ENCODE results near the gene CEND1.

The CEND1 gene

DNA sequence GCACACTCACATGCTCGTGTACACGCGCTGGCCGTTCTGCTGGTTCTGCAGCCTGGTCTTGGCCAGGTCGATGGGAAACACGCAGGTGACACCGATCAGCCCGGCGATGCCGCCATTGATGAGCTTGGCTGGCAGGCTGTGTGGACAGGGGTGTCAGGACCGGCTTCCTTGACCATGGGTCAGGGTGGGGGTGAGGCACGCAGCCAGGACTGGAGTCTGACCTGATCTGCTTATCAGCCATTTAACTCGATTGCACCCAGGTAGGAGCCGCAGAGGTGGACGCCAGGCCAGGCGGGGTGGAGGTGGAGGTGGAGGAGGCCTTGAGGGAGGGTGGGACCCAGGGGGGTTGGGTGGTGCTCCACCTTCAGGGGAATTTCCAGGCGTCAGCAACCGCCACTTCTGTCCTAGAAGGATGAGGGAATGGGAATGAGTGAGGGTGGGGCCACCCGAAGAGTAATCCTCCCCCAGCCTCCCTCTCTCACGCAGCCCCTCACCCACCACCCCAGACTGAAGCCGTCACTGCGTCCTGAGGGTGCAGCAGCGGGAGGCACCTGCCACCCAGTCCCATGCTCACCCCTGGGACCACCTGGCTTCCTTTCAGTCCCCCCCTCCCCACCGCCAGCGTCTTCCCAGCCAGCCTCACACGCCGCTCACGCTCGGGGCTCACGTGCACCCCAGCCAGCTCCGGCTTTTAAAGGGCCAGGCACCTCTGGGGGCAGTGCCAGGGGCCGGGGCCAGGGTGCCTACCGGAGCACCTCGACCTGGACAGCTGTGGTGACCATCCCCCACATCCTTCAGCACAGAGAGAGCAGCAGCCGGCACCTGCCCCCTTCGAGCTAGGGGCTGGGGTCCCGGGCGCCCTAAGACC, 5.1 kb upstream of the CEND1 start:
- DNase-seq, result no peak

DNA sequence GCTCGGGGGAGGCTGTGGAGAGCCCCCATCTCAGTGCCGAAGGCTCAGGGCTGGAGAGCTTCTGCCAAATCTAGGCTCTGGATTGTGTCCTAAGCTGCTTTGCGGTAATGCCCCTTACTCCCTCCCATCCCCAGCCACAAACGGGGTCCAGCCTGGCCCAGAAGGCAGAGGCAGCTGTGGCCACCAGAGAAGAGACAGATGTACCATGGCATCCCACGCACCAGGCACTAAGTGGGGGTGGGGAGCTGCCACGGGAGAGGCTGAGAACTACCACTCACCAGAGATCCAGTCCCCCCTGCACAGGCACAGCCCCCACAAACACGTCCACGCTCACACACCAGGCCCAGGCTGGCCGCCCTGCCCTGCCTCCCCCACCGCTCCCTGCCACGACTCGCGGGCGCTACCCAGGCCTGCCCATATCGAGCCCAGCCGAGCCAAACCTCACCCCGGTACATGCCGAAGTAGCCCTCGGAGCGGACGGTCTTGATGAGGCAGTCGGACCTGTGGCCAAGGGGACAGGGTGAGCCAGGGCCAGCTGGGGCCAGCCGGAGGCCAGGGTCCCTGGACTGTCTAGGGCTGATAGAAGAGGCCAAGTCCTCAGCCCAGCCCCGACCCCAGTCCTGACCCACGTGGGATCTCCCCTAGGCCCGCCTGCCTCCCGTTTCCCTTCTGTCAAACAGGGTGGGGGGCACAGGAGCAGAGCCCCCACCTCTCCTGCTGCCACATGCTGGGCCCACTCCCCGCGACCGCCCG, 4.3 kb upstream of the CEND1 start:
- no peak for DNase-seq

DNA sequence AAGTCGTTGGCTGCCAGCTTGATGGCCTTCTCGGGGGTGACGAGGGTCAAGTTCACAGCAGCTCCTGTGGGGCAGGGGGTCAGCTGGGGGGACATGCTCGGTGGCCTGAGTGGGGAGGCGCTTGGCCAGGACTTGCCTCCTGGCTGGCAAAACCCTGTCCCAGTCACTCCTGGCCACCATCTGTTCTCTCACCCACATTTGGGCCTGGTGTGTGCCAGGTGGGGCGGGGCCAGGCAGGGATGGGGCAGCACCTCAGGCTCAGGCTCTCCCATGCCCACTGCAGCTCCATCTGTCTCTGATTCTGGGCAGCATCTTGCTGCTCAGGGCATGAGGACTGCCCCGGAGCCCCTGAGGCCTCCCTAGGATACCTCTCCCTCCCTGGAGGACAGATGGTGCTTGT, 3.7 kb upstream of the CEND1 start:
- no peak for DNase-seq

DNA sequence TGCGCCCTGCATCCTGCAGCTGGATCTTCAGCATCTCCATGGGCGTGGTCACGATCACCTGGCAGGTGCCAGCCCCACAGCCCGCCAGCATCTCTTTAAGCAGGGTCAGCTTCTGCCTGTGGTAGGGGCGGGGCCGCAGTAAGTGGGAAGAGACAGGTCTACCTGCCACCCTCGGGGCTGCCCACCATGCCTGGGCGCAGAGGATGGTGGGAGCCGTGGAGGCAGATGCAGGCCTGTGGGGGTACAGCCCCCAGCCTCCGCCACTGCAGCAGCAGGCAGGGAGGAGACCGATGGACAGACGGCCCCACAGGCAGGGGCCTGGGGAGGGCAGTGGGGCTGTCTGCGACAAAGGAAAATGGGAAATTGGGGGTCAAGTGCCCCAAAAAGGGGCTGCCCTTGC, 3.0 kb upstream of the CEND1 start:
- DNase-seq, result no peak

DNA sequence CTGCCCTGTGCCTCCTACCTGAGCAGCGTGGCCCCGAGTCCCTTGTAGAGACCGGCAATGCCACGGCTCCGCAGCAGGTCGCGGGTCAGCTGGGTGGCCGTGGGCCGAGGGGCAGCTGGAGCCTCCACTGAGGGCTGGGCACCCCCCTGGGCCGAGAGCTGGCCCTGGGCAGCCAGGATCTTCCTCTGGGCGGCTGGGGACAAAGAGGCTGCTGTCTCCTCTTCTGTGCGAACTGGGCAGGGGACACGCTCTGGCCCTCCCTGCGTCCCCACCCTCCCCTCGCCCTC, 2.6 kb upstream of the CEND1 start:
- DNase-seq, result no peak

DNA sequence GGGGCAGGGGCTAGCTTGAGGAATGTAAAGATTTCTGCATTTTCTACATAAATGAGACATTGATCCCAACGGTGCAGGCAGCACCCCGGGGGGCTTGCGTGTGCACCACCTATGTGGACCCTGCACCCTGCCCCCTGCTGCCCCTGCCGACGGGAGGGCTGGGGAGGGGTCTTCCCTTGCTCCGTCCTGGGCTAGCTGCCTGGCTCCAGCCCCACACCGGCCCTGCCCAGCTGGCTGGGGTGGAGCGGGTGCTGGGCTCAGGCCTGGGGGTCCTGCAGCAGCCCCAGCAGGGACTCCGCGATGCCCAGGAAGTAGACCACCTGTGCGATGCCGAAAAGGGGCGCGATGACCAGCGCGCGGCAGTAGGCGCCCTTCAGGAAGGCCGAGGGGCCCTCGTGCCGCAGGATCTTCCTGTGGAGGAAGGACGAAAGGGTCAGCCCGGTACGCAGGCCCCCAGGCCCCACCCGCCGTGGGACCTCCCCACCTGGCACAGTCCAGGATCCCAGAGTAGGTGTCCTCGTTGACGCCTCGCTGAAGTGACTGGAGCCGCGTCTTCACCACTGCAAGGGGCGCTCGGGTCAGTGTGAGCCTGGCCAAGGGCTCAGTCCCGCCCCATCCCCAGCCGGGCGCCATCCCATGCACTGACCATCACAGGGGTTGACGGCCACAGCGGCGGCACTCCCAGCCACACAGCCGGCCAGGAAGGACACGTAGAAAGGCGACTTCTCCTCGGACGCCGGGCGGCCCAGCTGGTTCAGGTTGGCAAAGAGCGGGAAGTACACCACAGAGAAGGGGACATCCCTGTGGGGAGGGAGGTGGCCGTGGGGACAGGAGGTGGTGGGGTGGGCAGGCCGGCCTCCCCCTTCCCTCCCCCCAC, 2.0 kb upstream of the CEND1 start:
- no peak for DNase-seq

DNA sequence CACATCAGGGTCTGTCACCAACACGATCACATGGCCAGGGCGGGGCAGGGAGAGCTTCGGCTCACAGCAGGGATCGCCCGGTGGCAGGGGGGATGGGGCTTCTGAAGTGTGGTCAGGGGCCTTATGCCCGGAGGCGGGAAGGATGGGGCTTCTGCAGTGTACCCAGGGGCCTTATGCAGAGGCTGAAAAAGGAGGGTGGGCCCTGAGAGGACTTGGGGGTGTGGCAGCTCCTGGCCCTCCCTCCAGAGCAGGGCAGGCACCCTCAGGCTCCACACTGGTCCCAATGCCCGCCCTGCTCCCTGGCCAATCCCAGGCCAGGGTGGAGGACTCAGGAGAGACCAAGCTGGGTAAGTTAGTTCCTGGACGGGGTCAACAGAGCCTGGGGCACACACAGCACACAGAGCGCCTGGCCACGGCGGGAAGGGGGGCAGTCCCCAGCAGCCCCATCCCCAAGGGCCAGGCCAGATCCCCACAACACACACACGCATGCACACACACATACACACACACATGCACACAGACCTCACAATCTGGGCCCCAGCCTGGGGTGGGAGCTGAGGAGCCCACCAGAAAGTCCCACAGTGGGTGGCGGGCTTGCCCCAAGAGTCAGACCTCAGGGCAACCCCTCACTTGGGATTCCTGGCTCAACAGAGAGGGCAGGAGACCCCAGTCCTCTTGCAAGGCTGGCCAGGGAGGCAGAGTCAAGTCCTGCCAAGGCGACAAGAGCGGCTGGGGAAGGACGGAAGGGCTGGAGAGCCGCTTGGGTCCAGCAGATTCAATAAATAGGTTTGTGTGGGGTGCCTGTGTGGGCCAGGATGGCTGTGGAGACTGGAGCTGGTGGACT, 1.1 kb upstream of the CEND1 start:
- DNase-seq, result no peak

DNA sequence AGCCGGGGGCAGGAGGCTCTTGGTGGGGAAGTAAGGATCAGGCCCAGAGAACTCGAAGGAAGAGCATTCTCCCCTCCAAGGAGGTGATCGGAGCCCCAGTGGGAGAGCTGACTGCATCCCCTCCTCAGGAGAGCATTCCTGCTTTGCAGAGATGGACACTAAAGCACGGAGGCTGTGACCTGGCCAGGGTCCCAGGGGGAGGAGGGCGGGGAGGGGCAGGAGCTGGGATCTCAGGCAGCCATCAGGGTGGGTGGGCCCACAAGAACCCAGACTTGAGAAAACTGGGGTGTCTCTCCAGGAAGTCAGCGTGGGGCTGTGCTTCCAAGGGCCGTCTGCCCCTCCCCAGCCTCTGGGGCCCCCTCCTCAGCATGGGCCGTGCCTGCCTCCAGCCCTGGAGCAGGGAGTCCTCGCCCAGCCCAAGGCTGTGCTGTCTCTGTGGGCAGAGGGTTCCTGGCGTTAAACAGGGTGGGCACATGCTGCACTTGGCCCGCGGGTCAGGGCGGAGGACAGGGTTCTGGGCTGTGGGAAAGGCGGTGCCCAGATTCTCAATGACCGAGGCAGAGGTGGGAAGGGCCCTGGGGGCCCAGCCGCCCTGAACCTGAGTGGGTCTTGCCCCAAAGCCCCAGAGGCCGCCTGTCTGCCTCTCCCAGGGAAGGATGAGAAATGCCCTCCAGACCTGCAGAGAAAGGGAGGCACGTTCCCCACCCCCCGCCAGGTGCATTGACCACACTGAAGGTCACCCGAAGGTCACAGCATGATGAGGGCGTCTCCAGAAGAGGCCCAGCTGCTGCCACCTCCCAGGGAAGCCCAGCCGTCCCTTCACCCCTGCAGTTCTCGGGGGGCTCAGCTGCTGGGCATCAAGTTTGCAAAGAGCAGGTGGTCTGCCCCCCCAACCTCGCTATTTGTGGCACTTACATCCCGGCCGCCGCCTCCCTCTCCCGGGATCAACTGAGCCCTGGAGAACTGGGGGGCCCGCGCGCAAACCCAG, 643 bp downstream of the CEND1 start:
- no peak for DNase-seq

DNA sequence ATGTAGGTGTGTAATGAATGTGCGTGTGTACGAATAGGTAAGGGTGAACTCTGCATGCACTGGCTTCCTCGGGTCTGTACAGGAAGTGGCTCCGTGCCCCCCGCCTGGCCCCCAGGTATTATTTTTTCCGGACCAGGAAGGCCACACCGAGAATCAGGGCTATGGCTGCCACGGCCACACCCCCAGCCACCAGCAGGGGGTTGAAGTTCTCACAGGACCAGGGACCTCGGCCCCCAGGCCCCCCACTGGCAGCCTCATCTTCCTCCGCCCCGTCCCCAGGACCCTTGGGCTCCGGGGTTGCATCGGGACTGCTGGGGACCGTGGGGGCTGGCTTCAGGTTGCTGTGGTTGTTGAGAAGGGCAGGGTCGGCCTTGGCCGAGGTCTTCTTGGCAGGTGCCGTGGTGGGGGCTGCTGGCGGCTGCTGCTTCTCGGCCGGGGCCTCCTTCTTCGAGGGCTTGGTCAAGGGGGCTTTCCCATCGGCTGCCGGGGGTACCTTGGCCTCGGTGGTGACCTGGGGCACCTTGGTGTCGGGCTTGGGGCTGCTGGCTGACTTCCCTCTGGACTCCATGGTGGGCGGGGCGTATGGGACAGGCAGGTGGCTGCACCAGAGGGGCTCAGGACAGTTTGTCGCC, 1.8 kb downstream of the CEND1 start:
- DNase-seq, result no peak

DNA sequence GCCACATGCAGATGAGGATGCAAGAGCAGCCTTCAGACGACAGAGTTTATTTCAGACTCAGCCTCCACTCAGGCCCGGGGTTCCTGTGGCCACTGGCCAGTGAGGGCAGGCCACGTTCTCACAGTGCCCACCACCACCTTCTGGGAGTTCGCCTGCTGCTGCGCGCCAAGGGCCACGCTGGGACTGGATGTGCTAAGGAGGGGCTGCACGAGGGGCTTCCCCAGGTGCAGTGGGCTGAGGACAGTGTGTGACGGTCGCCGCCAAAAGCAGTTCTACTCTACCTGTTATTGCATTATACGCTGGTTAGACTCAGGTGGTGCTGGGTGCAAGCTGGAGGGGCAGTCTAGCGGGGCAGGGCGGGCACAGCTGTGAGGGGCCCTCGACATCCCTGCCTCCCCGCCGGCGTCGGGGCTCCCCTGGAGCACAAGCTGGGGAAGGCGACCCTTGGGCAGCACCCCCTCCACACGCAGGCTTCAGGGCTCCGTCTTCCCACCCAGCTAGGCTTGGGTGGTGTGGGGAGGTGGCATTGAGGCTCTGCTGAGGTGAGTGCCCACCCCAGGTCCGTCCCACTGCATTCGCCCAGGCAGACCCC, 2.7 kb downstream of the CEND1 start:
- no peak for DNase-seq

DNA sequence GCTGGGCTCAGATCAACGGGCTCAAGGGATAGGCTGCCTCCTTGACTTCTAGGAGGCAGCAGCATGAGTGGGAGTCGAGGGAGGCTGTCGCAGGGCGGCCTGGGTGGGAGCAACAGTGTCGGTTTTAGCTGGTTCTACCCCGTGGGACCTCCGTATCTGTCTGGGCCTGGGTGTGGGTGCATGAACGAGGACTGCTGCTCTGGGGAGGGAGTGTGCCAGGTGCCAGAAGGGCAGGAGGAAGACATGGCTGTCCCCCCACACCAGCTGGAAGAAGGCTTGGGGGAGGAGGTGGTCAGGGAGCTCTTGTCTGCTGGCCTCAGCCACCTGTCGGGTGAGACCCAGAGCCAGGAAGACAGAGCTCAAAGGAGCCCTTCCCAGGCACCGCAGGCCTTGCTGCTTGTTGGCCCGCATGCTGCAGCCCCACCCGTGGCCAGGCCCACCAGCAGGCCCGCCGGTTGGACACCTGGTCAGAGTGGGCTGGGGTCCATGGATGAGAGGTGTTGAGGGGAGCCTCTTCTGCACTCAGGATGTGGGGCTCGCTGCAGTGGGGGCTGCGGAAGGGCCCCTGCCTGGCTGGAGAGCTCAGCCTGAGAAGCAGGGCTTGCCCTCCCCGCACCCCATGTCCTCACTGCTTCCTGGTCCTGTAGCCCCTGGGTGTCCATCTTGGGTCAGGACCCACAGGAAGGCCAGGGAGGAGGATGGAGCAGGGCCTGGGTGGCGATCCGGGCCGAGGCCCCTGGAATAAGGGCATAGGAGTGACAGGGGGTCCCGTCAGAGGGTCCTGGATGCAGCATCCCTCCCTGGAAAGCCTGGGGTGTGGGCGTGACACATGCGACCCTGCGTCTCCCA, 3.4 kb downstream of the CEND1 start:
- DNase-seq, result no peak

DNA sequence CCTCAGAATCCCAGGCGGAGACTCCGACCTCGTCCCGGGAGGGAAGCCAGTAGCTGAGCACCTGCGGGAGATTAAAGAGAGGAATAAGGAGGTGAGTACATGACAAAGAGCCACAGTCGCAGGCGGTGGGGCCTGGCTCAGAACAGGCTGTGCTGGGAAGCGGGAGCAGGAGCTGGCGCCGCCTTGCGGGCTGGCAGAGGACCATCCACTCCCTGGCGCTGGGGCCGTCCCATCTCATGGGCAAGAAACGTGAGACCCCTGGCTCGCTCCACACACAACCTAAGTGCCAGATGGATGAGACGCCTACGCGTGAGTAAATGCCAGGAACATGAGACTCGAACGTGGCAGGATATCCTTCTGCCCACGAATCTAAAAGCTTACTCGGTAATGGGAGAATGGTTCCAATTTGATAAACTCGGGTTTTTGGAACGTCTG, 6.3 kb downstream of the CEND1 start:
- DNase-seq, result no peak

DNA sequence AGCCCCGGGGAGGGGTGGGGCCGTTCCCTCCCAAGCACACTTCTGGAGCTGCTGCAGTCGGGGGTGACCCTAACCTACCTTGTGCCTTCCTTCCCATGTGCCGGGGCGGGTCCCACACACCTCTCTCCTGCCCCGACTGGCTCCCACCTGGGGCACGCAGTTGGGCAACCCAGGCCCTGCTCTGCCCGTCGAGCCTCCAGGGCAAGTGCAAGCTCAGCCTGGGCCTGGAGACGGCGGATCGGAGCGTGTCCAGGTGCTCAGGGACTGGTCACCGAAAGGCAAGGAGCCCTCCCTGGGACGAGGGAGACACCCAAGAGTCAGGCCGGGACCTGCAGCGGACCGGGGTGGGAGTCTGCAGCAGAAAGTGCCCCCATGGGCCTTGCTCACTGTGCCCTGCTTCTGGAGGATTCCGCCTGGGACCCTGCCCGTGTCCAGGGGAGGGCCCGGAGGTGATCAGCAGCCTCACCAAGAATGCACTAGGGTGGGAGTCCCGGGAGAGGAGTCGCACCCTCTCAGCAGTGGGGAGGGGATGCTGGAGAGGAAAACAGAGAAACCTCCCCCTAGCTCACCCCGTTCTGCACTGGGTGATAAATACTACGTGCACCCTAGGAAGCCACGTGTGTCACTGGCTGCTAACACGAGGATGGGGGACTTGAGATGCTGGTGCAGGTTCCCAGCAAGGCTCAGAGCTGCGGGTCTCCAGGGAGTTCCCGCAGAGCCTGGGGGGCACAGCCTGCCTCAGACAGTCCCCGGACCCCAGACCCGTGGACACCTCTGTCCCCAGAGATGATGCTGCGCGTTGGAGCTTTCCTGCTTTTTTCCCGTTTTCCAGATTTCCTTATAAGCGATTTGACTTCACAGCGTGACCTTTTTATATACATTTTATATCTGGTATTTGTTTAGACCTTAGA, 7.4 kb downstream of the CEND1 start:
- DNase-seq, result no peak

DNA sequence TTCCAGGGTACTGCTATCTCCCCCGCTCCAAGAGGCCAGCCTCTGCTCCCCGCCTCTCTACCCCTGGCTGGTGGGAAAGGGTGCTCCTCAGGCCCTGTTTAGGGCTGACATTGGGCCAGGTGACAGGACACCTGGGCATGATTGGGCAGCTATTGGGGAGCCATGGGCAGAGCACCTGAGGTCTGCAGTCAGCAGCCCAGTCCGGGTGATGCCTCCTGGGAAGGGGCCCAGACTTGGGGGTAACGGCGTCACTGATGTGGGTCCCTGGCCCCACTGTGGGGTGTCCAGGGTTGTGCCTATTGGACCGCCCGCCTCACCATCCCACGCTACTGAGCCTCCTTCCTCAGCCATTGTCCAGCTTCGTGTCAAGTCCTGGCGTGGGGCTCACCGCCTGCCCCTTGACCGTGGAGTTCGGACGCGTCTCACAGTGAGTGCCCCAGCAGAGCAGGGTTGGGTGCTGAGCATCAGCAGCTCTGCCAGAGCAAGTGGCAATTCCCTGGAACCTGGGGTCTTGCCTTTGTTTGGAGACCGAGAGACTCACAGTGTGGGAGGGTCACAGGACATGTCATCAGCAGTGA, 9.8 kb downstream of the CEND1 start:
- no peak for DNase-seq

DNA sequence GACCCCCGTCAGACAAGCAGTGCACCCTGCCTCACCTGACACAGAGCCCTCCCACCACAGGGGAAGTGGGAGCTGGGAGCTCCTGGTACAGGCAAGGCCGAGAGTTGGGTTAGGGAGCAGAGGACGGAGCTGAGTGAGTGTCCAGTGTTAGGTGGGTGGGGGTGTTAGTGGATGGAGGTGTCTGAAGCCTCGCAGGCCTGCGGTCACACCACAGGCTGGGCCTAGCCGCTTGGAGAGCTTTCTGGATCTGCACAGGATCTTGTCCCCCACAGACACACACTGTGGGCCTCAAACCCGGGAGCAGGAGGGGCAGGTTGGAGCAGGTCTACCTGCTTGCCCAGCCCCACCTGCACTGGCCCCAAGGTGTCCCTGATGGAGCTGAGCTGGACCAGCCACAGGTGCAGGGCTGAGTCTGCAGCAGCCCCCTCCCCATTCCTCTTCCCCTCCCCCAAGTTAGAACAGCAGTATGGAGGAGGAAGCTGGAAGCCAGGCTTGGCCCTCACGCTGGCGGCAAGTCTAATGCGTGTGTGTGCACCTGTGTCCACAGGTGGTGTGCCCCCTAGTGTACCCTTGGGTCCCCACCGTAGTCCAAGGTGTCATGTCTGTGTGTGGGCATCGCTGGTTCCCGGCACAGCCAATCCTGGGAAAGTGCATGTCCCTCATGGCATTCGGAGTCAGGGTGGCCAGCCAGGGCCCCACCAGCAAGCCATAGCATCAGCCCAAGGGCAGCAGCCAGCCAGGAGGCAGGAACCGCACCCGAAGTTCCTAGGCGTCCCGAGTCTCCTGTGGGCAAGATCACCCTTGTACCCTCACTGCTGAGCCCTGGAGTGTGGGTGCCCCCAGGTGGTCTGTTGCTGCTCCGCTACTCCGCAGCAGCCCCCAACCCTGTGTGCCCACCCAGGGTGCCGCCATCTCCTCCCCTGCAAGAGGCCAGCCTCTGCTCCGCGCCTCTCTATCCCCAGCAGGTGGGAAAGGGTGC, 10.6 kb downstream of the CEND1 start:
- DNase-seq, result no peak
